ENCODE results near the gene EPHA3.

- TF ChIP-seq CTCF (IDR thresholded peaks at IDR 0.05; ENCODE audit: insufficient read depth, low read depth, low read length) (no peak), EZH2 (IDR thresholded peaks at IDR 0.05; ENCODE audit: insufficient read depth, low read length) (no peak)
Measured at GRCh38 chr3:89287902-89288508, 180.6 kb downstream of the EPHA3 start.

Data from astrocyte (in vitro differentiated cells and primary cell).